BLaER1 (cell line): ENCODE measurements around the gene FNDC3B.

Source experiments
- H3K27ac ChIP-seq: shearing (Covaris generic); formaldehyde crosslinking; 2 replicates; pipeline ENCODE4 v1.8.1; 2022
- H3K27me3 ChIP-seq: shearing (Covaris generic); formaldehyde crosslinking; 2 replicates; pipeline ENCODE4 v1.8.1; 2022
- H3K36me3 ChIP-seq: shearing (Covaris generic); formaldehyde crosslinking; 2 replicates; pipeline ENCODE4 v1.8.1; 2022
- H3K4me1 ChIP-seq: shearing (Covaris generic); formaldehyde crosslinking; 2 replicates; pipeline ENCODE4 v1.8.1; 2022
- H3K4me2 ChIP-seq: shearing (Covaris generic); formaldehyde crosslinking; 2 replicates; pipeline ENCODE4 v1.8.1; 2022
- H3K4me3 ChIP-seq: shearing (Covaris generic); formaldehyde crosslinking; 2 replicates; pipeline ENCODE4 v1.8.1; 2022
- H3K9ac ChIP-seq: shearing (Covaris generic); formaldehyde crosslinking; 2 replicates; pipeline ENCODE4 v1.8.1; 2022
- H3K9me3 ChIP-seq: shearing (Covaris generic); formaldehyde crosslinking; 2 replicates; pipeline ENCODE4 v1.8.1; 2022
- H4K20me1 ChIP-seq: shearing (Covaris generic); formaldehyde crosslinking; 2 replicates; pipeline ENCODE4 v1.8.1; 2022
- Cebpa-rat ChIP-seq: shearing (Covaris generic); IDR thresholded peaks from 2 replicates; pipeline ENCODE4 v1.8.1; 2022

The FNDC3B gene

DNA sequence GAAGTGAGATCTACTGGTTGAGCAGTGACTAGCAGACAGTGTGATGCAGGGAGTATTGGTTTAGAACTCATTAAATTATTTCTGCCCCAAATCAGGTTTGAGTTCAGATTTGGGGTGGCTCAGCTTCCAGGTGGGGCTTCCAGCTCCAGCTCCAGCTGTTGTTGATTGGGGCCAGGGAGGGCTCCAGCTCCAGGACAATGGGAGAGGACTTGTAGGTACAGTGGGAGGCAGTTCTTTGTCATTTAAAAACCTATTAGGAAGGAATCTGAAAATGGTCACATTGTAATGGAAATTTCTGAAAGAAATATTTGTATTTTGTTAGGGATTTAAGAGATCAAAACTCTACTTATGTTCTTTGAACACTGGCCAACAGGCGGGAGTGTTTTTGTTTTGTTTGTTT lies 97.0 kb downstream of the FNDC3B start:
- H3K4me3 ChIP-seq: no peak overlapping the region
- no peak overlapping the region for H3K27ac ChIP-seq
- H3K4me2 ChIP-seq: no peak overlapping the region
- no peak overlapping the region for H3K9ac ChIP-seq
- peaks cover 15% of the 10 kb centered on the region for H3K4me1 ChIP-seq
- H3K27me3 ChIP-seq: no peaks in the 10 kb centered on the region
- no peak for TF ChIP-seq Cebpa-rat
- peaks cover 18% of the 10 kb centered on the region for H3K36me3 ChIP-seq
- no peaks in the 10 kb centered on the region for H4K20me1 ChIP-seq
- no peaks in the 10 kb centered on the region for H3K9me3 ChIP-seq

DNA sequence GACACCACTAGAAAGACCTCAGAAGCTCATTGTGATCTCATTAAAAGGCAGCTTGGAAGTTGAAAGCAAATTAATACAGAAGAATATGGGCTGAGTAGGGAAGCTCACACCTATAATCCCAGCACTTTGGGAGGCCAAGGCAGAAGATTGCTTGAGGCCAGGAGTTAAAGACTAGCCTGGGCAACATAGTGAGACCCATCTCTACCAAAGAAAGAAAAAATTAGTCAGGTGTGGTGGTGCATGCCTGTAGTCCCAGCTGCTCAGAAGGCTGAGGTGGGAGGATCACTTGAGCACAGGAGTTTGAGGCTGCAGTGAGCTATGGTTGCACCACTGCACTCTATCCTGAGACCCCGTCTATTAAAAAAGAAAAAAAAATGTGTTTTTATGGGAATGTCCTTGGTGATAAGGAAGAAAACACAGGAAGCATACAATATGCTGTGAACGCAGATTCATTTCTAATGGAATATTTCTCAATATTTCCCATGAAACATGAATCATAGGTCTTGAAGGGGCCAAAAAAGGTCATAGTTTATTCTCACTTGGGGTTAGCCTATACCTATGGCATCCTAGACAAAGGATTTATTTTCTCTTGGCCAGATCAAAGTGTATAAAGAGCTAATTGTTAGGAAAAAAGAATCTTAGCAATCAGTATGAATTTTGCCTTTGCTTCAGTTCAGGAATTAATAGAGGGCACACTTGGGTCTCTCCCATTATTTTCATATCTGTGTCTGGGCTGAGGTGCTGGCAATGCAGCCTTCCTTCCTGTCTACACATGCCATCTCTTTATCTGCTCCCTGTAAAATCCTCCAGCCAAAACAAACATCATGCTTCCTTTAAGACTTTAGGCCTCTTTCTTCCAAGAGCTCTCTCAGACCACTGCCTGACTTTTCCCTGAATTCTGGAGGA lies 98.2 kb downstream of the FNDC3B start:
- H3K4me1 ChIP-seq: peaks cover 15% of the 10 kb centered on the region
- H3K4me2 ChIP-seq: 0 out of 2 replicates have a peak overlapping the region, but pooled peaks have one; percentile 1
- no peaks in the 10 kb centered on the region for H4K20me1 ChIP-seq

DNA sequence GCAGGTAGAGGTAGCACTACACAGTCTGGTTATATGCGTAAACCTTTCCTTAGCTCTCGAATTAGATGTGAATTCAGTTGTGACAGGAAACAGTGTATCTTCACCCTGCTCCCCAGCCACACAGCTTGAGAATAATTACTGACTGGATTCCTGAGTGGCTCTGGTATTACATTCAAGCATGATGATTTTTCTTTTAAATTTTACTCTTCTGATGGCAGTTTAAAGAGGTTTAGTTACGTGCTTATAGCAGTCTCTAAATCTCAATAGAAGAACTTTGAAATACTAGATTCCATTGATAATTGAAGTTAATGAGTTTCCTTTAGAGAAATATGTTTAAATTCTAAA lies 98.8 kb downstream of the FNDC3B start:
- TF ChIP-seq Cebpa-rat: no peak
- no peak overlapping the region for H3K27ac ChIP-seq
- no peaks in the 10 kb centered on the region for H3K27me3 ChIP-seq
- H3K4me2 ChIP-seq: 0 out of 2 replicates have a peak overlapping the region, but pooled peaks have one; percentile 1
- H3K9me3 ChIP-seq: no peaks in the 10 kb centered on the region
- peaks cover 15% of the 10 kb centered on the region for H3K4me1 ChIP-seq
- no peak overlapping the region for H3K4me3 ChIP-seq
- no peak overlapping the region for H3K9ac ChIP-seq
- no peaks in the 10 kb centered on the region for H4K20me1 ChIP-seq
- H3K36me3 ChIP-seq: peaks cover 18% of the 10 kb centered on the region

More for the DNA sequence above, 98.2 kb downstream of the FNDC3B start:
- peaks cover 18% of the 10 kb centered on the region for H3K36me3 ChIP-seq
- no peak overlapping the region for H3K9ac ChIP-seq
- H3K27ac ChIP-seq: no peak overlapping the region
- no peaks in the 10 kb centered on the region for H3K9me3 ChIP-seq
- H3K4me3 ChIP-seq: no peak overlapping the region
- TF ChIP-seq Cebpa-rat: no peak
- H3K27me3 ChIP-seq: no peaks in the 10 kb centered on the region

DNA sequence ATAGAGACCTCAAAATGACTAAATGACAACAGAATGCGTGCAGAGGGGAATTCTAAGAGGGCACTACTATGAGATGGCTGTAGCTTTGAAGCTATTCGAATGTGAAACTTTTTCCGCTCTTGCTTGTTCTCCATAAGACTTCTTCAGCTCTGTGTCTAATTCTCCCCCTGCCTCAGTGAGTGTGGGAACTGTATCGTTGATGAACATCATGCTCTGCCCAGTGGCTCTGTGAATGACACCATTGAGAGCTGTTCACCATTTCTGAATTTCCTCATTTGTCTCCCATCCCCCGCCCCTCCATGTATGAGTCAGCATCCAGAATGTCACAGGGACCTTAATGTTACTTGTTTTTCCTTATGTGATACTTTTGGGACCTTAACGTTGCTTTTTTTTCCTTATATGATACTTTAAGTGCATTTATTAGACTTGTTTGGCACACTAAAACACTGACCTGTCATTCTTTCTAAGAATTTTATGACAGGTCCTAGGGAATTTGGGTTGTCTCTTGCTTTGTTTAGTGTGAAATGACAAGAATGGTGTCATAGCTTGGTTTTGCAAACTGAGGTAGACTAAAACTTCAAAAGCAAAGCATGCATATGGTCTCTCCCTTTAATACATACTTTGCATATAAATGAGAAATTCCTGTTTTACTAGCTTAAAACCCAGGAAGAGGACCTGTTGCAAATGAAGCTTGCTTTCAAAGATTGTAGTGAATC lies 99.6 kb downstream of the FNDC3B start:
- no peak overlapping the region for H3K4me2 ChIP-seq
- no peaks in the 10 kb centered on the region for H3K27me3 ChIP-seq
- no peak overlapping the region for H3K4me3 ChIP-seq
- H4K20me1 ChIP-seq: 0 out of 2 replicates have a peak, but pooled peaks cover under 1% of the 10 kb centered on the region
- TF ChIP-seq Cebpa-rat: no peak
- H3K4me1 ChIP-seq: peaks cover 15% of the 10 kb centered on the region
- peaks cover 18% of the 10 kb centered on the region for H3K36me3 ChIP-seq
- no peaks in the 10 kb centered on the region for H3K9me3 ChIP-seq
- H3K27ac ChIP-seq: no peak overlapping the region
- H3K9ac ChIP-seq: no peak overlapping the region

DNA sequence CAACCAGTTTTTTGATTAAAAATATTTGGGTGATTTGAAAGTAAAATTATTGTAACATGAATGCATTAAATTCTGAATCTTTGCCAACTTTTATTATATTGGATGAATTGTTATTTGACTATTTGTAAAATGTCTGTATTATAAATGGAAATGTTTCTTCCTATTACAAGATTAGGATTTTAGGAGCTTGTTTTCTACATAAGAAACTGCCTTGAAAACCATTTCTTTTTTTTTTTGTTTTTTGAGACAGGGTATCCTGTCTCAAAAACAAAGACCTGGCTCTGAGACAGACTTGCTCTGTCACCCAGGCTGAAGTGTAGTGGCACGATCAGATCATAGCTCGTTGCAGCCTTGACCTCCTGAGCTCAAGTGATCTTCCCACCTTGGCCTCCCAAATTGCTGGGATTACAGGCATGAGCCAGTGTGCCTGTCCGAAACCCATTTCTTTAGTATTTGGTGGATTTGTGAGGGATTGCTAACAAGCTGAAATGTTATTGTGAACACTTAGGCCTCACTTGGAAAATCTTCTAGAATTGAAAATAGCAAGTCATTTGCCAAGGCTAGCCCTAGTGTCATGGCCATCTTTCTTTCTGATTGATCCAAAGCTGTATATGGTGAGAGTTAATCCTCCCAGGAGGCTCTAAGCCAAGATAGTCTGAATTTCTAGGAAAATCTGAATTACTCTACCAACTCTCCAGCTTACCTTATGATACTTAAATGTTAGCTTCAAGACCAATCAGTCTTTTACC lies 100.3 kb downstream of the FNDC3B start:
- Histone ChIP-seq H3K4me3 (no peak overlapping the region), H3K27me3 (no peaks in the 10 kb centered on the region), H3K4me2 (no peak overlapping the region), H3K27ac (no peak overlapping the region), H4K20me1 (0 out of 2 replicates have a peak, but pooled peaks cover 8% of the 10 kb centered on the region), H3K36me3 (peaks cover 18% of the 10 kb centered on the region), H3K9ac (no peak overlapping the region), H3K4me1 (peaks cover 15% of the 10 kb centered on the region), H3K9me3 (no peaks in the 10 kb centered on the region)
- TF ChIP-seq Cebpa-rat: no peak

DNA sequence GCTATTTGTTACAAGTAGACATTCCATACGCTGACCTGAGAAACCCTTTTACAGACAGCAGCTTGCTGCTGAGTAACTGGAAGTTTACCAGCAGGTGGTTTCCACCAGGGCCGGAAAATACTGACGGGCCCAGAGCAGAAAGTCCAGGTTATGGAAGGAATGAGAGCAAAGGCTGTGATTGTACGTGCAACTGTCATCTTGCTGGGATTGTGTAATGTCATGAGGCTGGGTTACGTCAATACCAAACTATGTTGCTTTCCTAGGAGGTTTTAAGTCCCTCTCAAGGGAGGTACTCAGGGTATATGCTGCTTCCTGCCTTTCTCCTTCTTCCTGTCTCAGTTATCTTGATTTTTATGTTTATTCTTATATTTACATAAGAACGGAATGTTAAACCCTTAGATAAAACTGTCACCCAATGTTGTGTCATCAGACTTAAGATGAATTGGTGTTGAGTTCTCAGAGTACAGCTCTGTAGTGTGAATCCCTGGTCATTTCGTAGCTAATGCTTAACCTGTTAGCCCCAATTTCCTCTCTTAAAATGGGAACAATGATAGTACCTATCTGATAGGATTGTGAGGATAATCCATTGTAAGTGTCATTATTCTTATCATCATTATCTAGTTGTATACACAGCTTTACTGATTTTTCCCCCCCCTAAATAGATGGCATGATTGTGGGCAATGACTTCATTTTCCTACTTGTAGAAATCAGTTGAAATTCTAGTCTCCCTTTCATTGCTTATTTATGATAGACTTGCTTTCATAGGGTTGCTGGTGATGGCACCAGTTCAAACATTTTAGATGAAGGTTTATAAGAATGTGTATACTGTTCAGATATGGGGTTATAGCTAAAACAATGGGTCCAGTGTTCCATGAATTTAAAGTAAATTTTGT lies 101.4 kb downstream of the FNDC3B start:
- Histone ChIP-seq H3K4me3 (no peak overlapping the region), H3K36me3 (peaks cover 9% of the 10 kb centered on the region; the same call in 1 of the 2 replicates), H3K27me3 (no peaks in the 10 kb centered on the region), H3K27ac (no peak overlapping the region), H3K4me2 (peak overlapping the region; percentile 38; the same call in 1 of the 2 replicates), H3K9me3 (no peaks in the 10 kb centered on the region), H3K4me1 (peaks cover 15% of the 10 kb centered on the region), H3K9ac (no peak overlapping the region), H4K20me1 (0 out of 2 replicates have a peak, but pooled peaks cover 9% of the 10 kb centered on the region)
- 0 out of 2 replicates have a peak, but pooled peaks have one; percentile 32 for TF ChIP-seq Cebpa-rat

DNA sequence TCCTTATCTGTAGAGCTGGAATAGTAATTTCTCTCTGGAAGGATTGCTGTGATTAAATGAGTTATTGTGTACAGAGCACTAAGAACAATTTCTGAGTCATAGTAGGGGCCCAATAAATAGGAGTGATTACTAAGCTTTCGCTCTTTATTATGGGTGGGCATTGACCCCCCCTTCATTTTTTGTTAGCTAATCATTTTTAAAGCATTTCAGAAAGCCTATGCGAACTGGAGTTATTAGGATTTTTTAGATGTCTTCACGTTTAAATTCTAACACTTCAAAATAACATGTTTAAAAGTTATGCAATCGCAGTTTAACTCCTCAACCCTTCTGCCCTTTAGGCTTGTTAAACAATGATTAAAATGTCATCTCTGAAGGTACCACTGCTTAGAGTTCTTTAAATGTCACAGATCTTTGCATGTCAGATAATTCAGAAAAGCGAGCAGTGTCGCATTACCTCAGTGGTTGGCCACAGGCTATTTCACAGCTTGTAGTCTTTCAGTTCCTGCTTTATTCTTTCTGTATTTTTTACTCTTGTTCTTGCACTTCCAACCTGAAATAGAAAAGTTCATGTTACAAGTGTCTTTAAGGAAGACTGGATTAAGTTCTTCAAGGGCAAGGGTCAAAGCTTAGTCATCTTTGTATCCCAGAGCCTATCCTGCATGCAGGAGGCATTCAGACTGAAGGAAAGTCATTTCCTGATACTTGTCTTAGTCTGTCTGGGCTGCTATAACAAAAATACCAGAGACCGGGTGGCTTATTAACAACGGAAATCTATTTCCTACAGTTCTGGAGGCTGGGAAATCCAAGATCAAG lies 102.9 kb downstream of the FNDC3B start:
- no peak for TF ChIP-seq Cebpa-rat
- peaks cover 15% of the 10 kb centered on the region for H3K4me1 ChIP-seq
- H4K20me1 ChIP-seq: 0 out of 2 replicates have a peak, but pooled peaks cover 9% of the 10 kb centered on the region
- no peaks in the 10 kb centered on the region for H3K9me3 ChIP-seq
- H3K4me2 ChIP-seq: no peak overlapping the region
- peaks cover 4% of the 10 kb centered on the region; the same call in 1 of the 2 replicates for H3K36me3 ChIP-seq
- H3K9ac ChIP-seq: no peak overlapping the region
- no peaks in the 10 kb centered on the region for H3K27me3 ChIP-seq
- no peak overlapping the region for H3K4me3 ChIP-seq
- no peak overlapping the region for H3K27ac ChIP-seq

DNA sequence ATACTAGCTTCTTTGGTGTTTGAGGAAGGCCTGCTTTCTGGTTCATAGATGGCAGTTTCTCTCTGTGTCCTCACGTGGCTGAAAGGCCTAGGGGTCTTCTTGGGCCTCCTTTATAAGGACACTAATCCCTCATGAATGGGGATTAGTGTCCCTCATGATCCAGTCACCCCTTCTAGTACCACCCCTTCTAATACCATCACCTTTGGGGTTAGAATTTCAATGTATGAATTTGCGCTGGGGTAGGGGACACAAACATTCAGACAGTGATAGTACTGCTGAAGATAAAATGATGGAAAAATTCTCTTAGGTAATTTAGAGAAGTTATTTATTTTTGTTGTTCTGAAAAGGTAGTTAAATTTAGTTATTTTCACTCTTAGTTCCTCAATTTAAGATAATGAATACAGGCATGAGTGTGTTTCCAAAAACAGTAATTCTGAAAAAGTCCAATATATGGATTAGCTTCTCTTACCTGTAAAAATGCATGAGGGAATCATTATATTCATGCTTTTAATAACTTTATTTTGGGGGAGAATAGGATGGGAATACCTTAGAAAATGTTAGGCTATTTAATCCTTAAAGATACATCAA lies 103.6 kb downstream of the FNDC3B start:
- no peak for TF ChIP-seq Cebpa-rat
- Histone ChIP-seq H3K9me3 (no peaks in the 10 kb centered on the region), H3K9ac (no peak overlapping the region), H3K36me3 (peaks cover 4% of the 10 kb centered on the region; the same call in 1 of the 2 replicates), H3K4me3 (no peak overlapping the region), H4K20me1 (0 out of 2 replicates have a peak, but pooled peaks cover 9% of the 10 kb centered on the region), H3K27ac (no peak overlapping the region), H3K4me2 (no peak overlapping the region), H3K27me3 (no peaks in the 10 kb centered on the region), H3K4me1 (peaks cover 10% of the 10 kb centered on the region)
